GM12873 (cell line): ENCODE measurements around the gene CDO1.

Experiments used
- TF ChIP-seq, protein P1 (sequence below): IDR thresholded peaks from 2 replicates; pipeline ENCODE4 v1.5.1; 2012; ENCODE audit warnings: low read depth, mild to moderate bottlenecking, moderate library complexity, low read length, control low read depth; ENCODE audit not compliant: insufficient read depth; ENCODE audit errors: missing control alignments

Gene CDO1

GRCh38 chr5:115785381-115786065, 30.9 kb downstream of the CDO1 start:
- TF ChIP-seq, protein P1, sequence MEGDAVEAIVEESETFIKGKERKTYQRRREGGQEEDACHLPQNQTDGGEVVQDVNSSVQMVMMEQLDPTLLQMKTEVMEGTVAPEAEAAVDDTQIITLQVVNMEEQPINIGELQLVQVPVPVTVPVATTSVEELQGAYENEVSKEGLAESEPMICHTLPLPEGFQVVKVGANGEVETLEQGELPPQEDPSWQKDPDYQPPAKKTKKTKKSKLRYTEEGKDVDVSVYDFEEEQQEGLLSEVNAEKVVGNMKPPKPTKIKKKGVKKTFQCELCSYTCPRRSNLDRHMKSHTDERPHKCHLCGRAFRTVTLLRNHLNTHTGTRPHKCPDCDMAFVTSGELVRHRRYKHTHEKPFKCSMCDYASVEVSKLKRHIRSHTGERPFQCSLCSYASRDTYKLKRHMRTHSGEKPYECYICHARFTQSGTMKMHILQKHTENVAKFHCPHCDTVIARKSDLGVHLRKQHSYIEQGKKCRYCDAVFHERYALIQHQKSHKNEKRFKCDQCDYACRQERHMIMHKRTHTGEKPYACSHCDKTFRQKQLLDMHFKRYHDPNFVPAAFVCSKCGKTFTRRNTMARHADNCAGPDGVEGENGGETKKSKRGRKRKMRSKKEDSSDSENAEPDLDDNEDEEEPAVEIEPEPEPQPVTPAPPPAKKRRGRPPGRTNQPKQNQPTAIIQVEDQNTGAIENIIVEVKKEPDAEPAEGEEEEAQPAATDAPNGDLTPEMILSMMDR, result no peak

DNA sequence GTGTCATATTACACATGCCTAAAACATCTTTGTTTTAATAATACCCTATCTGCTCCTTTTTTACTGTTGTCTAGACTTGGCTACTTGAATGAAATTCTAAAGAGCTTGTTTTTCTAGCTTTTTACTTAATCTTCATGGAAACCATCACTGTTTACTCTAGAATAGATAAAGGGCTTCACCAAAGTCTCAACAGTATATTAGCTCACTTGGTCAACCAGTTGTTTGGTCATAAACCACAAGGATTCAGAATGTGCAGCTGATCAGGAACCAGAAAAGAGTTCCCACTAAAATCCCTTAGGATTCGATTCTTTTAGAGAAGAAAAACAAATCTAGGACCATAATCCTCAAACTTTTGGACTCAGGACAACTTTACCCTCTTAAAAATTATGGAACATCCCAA, 38.0 kb downstream of the CDO1 start:
- TF ChIP-seq, protein P1, result no peak

GRCh38 chr5:115776989-115777388, 39.5 kb downstream of the CDO1 start:
- TF ChIP-seq, protein P1, result no peak

DNA sequence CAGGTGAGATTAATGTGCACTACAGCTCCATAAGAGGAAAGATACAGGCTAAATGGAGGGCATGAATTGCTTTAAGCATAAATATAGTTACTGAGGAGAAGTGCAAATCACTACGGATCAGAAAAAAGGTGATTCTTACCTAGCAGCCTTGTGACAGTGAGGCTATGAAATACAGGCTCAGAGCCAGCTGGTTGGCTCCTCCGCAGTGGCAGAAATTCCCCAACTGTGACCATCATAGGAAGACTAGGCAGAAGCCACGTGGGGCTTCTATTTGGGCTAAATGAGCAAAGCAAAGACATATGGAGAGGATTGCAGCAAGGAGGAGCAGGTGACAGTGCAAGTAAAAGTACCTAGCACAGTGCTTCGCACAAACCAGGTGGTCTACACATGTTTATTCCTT, 40.5 kb downstream of the CDO1 start:
- TF ChIP-seq, protein P1, result no peak

DNA sequence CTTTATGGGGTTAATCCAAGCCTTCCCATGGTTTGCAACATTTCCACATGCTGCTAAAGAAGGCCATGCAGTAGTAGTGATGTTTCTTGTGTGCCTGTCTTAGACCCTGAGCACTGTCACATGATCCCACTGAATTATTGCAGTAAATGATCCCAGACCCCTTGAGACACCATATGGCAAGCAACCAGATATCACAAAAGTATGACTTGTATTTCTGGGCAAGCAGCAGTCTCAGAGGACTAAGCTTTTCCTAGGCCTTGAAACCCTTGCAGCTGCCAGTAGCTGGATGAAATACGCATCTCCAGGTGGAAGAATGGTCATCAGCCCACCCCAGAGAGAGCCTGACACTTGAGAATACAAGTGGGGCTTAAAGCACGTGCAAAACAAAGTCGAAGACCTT, 41.8 kb downstream of the CDO1 start:
- TF ChIP-seq, protein P1, result no peak

DNA sequence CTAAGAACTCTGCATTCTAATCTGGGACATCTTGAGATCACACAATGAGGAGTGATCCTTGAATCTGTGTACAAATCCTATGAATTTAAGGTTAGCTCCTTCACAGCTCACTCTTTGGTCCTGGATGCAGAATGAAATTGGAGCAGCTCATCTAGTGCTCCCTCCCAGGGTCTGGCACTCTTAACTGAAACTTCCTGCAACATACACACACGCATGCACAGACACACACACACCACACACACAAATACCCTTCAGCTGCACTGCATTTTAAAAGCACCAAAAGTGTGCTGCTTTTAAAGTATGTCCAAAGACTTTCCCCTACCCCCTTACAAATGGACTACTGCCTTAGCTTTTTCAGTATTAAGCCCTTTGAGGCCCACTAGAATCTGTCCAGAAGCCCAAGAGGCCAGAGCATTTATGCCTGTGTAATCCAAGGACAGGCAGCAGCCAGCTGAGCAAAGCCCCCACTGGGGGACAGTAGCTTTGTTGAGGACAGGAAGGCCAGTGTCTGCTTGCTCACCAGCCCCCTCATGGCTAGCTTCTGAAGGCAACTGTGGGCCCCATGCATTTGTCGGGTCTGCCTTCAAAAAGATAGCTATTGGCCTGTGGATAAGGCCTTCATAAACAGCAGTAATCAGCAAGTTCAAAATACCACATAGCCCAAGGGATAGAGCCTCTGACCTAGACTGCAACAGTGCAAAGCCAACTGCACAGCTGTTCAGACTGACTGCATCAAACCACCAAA, 43.6 kb downstream of the CDO1 start:
- TF ChIP-seq, protein P1, result no peak

- TF ChIP-seq, protein P1, result peak; percentile 72
These were observed 46.0 kb downstream of the CDO1 start for GRCh38 chr5:115770466-115770865.
